Activated CD4-positive, alpha-beta T cell treated with anti-CD3 and anti-CD28 coated beads, Interleukin-2, amount 50 U/mL, for 4 hours (primary cell): ENCODE data around the gene ANKRD39.
"Not testable (repeated sequence)": the region's sequence is repeated elsewhere in the genome, so short reads cannot be mapped to it uniquely, and the experiment has no call there.

Experiments used
- DNase-seq, 2 experiments: peaks; one replicate each; pipeline ENCODE4 v3.0.0-alpha.2; 2020

Gene ANKRD39

DNA sequence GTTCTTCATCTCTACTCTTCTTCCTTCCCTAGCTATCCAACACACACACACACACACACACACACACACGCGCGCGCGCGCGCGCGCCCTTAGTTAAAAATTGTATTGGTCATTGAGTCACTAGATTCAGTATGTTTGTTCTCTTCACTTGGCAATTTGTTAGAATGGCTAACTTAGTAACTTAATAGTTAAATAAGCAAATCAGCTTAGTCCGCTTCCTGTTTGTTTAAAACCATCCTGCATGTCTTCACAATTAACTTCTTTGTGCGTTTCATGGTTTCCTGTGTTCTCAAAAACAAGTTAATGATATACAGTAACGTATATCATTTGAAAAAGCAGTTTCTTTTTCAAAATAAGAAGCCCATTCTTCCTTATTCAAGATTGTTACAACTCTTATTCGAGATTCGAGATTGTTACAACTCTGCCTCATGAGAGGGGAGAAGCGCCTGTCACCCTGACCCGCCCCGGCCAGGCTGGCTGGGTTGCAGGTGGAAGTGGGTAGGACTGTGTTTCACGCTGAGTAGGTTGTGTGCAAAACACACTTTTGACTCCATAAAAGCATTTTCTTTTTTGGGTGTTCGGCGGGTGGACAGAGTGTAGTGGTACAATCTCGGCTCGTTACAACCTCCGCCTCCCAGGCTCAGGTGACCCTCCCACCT lies 51.2 kb downstream of the ANKRD39 start:
- peak in 1 of 2 experiments; percentile 27 for DNase-seq

DNA sequence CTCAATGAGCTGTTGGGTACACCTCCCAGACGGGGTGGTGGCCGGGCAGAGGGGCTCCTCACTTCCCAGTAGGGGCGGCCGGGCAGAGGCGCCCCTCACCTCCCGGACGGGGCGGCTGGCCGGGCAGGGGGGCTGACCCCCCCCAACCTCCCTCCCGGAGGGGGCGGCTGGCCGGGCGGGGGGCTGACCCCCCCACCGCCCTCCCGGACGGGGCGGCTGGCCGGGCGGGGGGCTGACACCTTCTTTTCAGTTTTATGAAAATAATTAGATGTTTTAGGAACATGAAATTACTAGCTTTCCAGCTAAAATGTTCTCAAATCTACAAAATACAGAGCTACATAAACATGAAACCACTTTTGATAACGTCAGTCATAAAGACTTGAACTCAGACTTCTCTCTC lies 51.9 kb downstream of the ANKRD39 start:
- not testable (repeated sequence) for DNase-seq

DNA sequence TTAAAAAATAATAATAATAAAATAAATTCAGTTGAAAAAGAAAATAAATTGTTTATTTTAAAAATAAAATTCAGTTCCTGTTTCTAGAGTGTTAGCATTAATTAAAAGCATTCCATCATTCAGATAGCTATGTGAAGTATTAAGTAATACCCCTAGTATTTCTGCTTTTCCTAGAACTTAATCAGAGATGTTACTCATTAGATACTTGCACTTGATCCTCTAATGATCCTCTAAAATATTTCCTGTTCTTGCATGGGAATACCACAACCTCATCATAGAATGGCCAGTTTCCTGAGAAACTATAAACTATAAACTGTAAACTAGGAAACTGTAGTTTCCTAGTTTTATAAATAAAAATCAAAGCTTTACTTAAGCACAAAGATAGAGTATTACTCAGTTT lies 52.8 kb downstream of the ANKRD39 start:
- no peak for DNase-seq

DNA sequence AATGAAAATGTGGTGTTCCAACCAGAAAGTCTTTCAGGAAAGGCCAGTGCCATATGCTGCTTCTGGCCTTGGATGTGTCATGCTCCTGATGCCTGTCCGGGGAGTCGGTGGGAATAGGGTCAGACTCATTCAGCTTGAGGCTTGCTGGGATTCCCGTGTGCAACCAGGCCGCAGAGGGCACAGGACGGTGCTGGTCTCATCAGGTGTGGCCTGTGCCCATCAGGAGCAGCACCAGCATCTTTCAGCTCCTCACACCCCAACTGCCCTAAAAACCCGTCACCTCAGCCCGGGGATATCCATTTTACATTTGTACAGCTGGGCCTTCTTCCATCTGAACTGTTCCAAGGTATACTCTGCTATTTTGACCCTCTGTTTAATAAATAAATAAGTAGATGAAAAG lies 55.1 kb downstream of the ANKRD39 start:
- DNase-seq: no peak

DNA sequence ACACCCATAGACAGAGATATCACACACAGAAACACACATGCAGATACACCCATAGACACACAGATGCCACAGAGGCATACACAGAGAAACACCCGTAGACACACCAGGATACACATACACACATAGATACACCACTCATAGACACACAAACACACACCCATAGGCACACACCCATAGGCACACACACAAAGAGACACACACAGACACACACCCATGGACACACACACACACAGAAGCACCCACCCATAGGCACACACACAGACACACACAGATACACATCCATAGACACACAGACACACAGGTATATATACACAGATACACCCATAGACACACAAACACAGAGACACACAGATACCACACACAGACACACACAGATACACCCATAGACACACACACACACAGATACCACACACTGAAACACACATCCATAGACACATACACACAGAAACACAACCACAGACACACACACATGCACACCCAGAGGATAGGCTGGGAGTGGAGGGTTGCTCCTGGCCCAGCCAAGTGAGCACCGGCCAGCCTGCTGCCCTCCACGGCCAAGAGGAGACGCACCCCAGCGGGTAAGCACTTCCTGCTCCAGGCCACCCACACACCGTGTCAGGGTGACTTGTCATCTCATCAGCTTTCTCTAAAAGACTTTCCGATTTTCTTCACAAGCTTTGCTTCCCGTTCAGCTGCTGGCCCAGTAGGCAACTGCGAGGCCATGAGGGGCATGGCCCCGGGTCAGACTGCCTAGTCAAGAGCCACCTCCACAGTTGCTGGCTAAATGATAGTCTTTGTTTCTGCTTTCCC lies 55.8 kb downstream of the ANKRD39 start:
- DNase-seq: peak; percentile 25 to 45

DNA sequence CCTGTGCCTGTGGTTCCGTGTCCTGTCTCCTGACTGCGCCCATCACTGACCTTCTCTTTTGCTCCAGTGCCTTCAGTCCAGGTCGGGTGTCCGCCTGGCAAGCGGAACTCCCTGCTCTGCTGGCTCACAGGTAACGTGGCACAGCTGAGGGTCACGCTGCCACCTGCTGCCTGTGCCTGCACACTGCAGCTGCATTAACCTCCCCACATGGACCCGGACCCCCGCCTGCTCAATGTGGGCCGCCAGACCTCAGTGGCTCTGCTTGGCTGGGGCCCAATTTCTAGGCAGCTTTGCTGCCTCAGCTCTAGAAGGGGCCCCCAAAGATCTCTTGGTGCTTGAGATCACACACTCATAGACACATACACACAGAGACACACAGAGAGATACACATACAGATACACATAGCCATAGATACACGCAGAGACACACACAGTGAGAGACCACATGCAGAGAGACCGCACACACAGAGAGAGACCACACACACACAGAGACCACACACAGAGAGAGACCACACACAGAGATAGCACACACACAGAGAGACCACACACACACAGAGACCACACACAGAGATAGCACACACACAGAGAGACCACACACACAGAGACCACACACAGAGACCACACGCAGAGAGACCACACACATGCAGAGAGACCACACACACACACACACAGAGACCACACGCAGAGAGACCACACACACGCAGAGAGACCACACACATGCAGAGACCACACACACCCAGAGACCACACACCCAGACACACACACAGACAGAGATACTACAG lies 56.6 kb downstream of the ANKRD39 start:
- peak; percentile 66 to 67 for DNase-seq

DNA sequence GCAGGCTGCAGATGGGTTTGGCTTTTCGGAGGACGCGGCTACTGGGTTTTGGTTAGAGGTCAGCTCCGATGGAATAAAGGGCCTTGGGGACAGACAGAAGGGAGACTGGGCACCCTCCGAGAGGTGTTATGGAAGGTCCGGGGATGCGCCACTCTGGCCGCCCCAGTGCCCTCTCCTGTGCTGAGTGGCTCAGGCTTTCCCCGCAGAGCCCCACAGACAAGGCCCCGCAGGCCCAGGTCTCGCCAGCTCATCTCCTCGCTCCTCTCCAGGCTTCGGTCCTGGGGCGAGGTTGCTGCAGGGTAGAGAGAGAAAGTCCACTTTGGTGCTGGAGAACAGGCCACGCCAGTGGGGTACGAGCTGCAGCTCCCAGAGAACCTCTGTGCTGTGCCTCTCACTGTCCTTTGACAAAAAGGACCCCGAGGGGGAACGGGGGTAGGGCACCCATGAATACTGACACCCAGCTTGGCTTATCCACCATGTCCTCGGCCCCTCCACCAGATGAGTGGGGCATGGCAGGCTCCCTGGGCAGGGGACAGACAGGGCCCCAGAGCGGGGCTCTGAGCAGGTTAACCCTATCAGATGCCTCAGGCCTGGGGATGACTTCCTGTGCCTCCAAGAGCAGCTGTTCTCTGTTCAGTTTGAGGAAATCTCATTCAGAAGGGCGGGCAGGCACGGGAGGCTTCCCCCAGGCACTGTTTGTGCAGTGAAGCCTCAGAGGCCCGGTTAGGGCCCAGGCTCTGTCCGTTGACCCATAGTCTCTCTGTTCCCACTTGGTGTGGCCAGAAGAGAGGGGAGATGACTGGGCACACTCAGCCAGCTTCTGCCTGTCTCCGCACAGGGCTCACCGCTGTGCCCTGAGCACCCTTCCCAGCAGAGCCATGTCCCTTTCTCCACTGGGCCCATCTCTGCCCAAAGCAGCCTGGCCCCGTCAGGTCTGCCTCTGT lies 57.5 kb downstream of the ANKRD39 start:
- no peak for DNase-seq

DNA sequence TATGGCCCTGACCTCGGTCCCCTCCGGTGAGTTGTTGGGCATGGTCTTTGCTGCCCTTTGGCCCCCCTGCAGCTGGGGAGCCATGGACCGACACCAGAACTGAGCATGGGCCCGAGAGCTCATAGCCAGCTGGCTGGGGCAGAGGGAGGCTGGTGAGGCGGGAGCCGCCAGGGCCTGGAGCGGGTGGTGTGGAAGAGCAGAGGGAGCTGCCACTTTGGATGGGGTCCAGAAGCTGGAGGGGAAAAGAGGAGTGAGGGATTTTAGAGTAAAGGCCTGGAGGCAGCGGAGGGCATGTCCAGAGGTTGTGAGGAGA lies 58.2 kb downstream of the ANKRD39 start:
- no peak for DNase-seq

DNA sequence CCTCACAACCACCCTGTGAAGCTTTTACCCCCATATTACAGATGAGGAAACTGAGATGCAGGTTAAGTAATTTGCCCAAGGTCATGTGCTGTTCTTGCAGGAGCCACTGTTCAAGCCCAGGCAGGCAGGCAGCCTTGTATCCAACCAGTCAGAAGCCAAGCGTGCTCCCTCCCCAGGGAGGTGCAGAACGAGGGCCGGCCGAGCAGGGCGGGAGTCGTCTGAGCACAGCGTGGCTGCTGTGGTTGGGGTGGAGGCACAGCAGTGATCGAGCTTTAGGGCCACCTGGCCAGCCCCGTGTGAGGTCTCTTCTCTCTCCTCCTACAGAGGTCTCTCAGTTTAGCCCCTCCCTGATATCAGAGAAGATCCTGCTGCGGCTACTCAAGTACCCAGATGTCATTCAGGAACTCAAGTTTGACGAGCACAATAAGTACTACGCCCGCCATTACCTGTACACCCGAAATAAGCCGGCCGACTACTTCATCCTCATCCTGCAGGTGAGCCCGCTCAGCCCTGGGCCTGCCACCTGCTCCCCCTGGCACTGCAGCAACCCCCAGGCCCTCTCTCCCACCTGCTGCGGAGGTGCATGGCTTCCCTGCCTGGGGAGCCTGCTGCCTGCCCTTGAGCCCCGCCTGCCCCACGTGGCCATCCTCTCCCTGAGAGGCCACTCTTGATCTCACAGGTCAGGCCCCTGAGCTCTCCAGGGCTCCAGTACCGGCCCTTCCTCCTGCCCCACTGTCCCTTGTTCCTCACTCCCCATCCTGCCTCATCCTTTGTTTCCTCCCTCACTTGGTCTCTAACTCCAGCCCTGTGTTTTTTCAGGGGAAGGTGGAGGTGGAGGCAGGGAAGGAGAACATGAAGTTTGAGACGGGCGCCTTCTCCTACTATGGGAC lies 58.8 kb downstream of the ANKRD39 start:
- no peak for DNase-seq
